ENCODE data around the gene ATP2A1. TPM values are rescaled to one million over a fixed set of nuclear protein-coding genes. Genes with fewer than 3 reads are reported as not detected.
"Not testable (repeated sequence)": the region's sequence is repeated elsewhere in the genome, so short reads cannot be mapped to it uniquely, and the experiment has no call there.

Gene ATP2A1
- total and polyA plus RNA-seq, 7 donors, result 0.36 to 1.6 (median 0.85) TPM; not detected in 3

GRCh38 chr16:28879841-28880588 is 1.7 kb downstream of the ATP2A1 start:
- H3K36me3 ChIP-seq, result no peaks in the 10 kb centered on the region
- H3K9me3 ChIP-seq, result no peaks in the 10 kb centered on the region
- 1 to 4% methylated on average over 66 of the region's 66 CpGs for WGBS, 2 donors
- peaks cover 0 to 16% (median 14%) of the 10 kb centered on the region in 4 donors for H3K4me1 ChIP-seq
- TF ChIP-seq EP300 (IDR thresholded peaks at IDR 0.05), result no peak
- TF ChIP-seq CTCF (IDR thresholded peaks at IDR 0.05), result peak in 2 of 4 experiments; percentile 2 to 23
- peaks cover 5 to 33% (median 12%) of the 10 kb centered on the region in 3 donors for H3K27me3 ChIP-seq
- H3K4me3 ChIP-seq, result peak overlapping the region; percentile 35 to 66 (median 62)
- intact Hi-C loops (cut with DNase I), result loop anchor here (2.0 to 5.0 kb wide), 2 partner anchors 42 to 65 kb away; no protein-coding TSS in a partner anchor
- DNase-seq, result peak; percentile 93
- H3K27ac ChIP-seq, result peak overlapping the region in 3 of 4 donors; percentile 29 to 55 (median 51)

- TF ChIP-seq POLR2A (IDR thresholded peaks at IDR 0.05) (no peak), CTCF (IDR thresholded peaks at IDR 0.05) (no peak), POLR2AphosphoS5 (IDR thresholded peaks at IDR 0.05) (no peak), EP300 (IDR thresholded peaks at IDR 0.05) (no peak)
- peak overlapping the region in 2 of 4 donors; percentile 58 to 66 for H3K4me3 ChIP-seq
Measured at GRCh38 chr16:28880589-28880915, 2.3 kb downstream of the ATP2A1 start.

GRCh38 chr16:28880955-28881354 is 2.7 kb downstream of the ATP2A1 start:
- H3K36me3 ChIP-seq, result no peaks in the 10 kb centered on the region
- WGBS, 2 donors, result 76 to 77% methylated on average over 4 of the region's 4 CpGs
- no peak overlapping the region for H3K4me3 ChIP-seq
- no peak overlapping the region for H3K27ac ChIP-seq
- H3K4me1 ChIP-seq, result peaks cover 0 to 16% (median 14%) of the 10 kb centered on the region in 4 donors
- intact Hi-C loops (cut with DNase I), result loop anchor here (2.0 to 5.0 kb wide), 2 partner anchors 41 to 64 kb away; no protein-coding TSS in a partner anchor
- TF ChIP-seq POLR2A (IDR thresholded peaks at IDR 0.05), result no peak
- no peak for TF ChIP-seq CTCF (IDR thresholded peaks at IDR 0.05)
- H3K27me3 ChIP-seq, result peaks cover 5 to 33% (median 12%) of the 10 kb centered on the region in 3 donors
- no peaks in the 10 kb centered on the region for H3K9me3 ChIP-seq
- no peak for DNase-seq

More at GRCh38 chr16:28880589-28880915, 2.3 kb downstream of the ATP2A1 start:
- intact Hi-C loops (cut with DNase I), result loop anchor here (2.0 to 5.0 kb wide), 2 partner anchors 42 to 64 kb away; no protein-coding TSS in a partner anchor
- WGBS, 2 donors, result 27 to 58% methylated on average over 11 of the region's 11 CpGs
- H3K4me1 ChIP-seq, result peaks cover 0 to 16% (median 14%) of the 10 kb centered on the region in 4 donors
- no peaks in the 10 kb centered on the region for H3K36me3 ChIP-seq
- H3K9me3 ChIP-seq, result no peaks in the 10 kb centered on the region
- no peak for DNase-seq
- peaks cover 5 to 33% (median 12%) of the 10 kb centered on the region in 3 donors for H3K27me3 ChIP-seq
- H3K27ac ChIP-seq, result no peak overlapping the region

GRCh38 chr16:28881565-28881964 is 3.3 kb downstream of the ATP2A1 start:
- WGBS, 2 donors, result 76 to 82% methylated on average over 4 of the region's 4 CpGs
- intact Hi-C loops (cut with DNase I), result loop anchor here (2.0 to 5.0 kb wide), 2 partner anchors 41 to 63 kb away; no protein-coding TSS in a partner anchor
- DNase-seq, result not testable (repeated sequence)

GRCh38 chr16:28882551-28883160 is 4.4 kb downstream of the ATP2A1 start:
- H3K4me3 ChIP-seq, result no peak overlapping the region
- no peak overlapping the region for H3K27ac ChIP-seq
- intact Hi-C loops (cut with DNase I), result loop anchor here (5.0 kb wide), 1 partner anchor 40 kb away; no protein-coding TSS in a partner anchor
- DNase-seq, result no peak
- H3K4me1 ChIP-seq, result peaks cover 0 to 16% (median 14%) of the 10 kb centered on the region in 4 donors
- H3K36me3 ChIP-seq, result no peaks in the 10 kb centered on the region
- H3K27me3 ChIP-seq, result peaks cover 5 to 33% (median 12%) of the 10 kb centered on the region in 3 donors
- TF ChIP-seq EP300 (IDR thresholded peaks at IDR 0.05) (no peak), POLR2AphosphoS5 (IDR thresholded peaks at IDR 0.05) (no peak), POLR2A (IDR thresholded peaks at IDR 0.05) (no peak), CTCF (IDR thresholded peaks at IDR 0.05) (no peak)
- 52 to 67% methylated on average over 24 of the region's 24 CpGs for WGBS, 2 donors
- no peaks in the 10 kb centered on the region for H3K9me3 ChIP-seq

More at GRCh38 chr16:28881565-28881964, 3.3 kb downstream of the ATP2A1 start:
- H3K27me3 ChIP-seq, result peaks cover 5 to 33% (median 12%) of the 10 kb centered on the region in 3 donors
- H3K27ac ChIP-seq, H3K4me3 ChIP-seq, H3K9me3 ChIP-seq, H3K36me3 ChIP-seq: not testable (repeated sequence)
- H3K4me1 ChIP-seq, result peaks cover 0 to 16% (median 14%) of the 10 kb centered on the region in 4 donors
